Loucy (cell line): Measurements from ENCODE around the gene ST3GAL2.
"Not testable (repeated sequence)": the region's sequence is repeated elsewhere in the genome, so short reads cannot be mapped to it uniquely, and the experiment has no call there.

ENCODE experiments used
- H2AFZ ChIP-seq: fragments of 200-600 bp; sonication (generic); 2 replicates; pipeline ENCODE4 v1.6.0; 2016; ENCODE audit warnings: antibody characterized with exemption, mild to moderate bottlenecking, low read length, moderate library complexity
- H3F3A ChIP-seq: fragments of 200-600 bp; 2 replicates; pipeline ENCODE4 v1.6.0; 2016; ENCODE audit warnings: antibody characterized with exemption, low read depth, mild to moderate bottlenecking
- H3K27me3 ChIP-seq: fragments of 200-600 bp; sonication (generic); 2 replicates; pipeline ENCODE4 v1.6.1; 2014; ENCODE audit warnings: low read length, mild to moderate bottlenecking; ENCODE audit not compliant: insufficient read depth, poor library complexity, severe bottlenecking
- H3K36me3 ChIP-seq: fragments of 200-600 bp; sonication (generic); 2 replicates; pipeline ENCODE4 v1.6.1; 2016; ENCODE audit warnings: low read length; ENCODE audit not compliant: insufficient read depth
- H3K4me1 ChIP-seq: fragments of 200-600 bp; sonication (generic); 2 replicates; pipeline ENCODE4 v1.5.1; 2014; ENCODE audit warnings: low read length, mild to moderate bottlenecking; ENCODE audit not compliant: insufficient read depth, poor library complexity, severe bottlenecking
- H3K4me2 ChIP-seq: fragments of 200-600 bp; sonication (generic); 2 replicates; pipeline ENCODE4 v1.6.0; 2014; ENCODE audit warnings: antibody characterized with exemption, low read length, low read depth, mild to moderate bottlenecking; ENCODE audit not compliant: poor library complexity, severe bottlenecking
- H3K4me3 ChIP-seq: fragments of 200-600 bp; sonication (generic); 2 replicates; pipeline ENCODE4 v1.5.1; 2014; ENCODE audit warnings: low read length, mild to moderate bottlenecking, mixed read lengths; ENCODE audit not compliant: poor library complexity, severe bottlenecking
- H3K79me2 ChIP-seq: fragments of 200-600 bp; sonication (generic); 2 replicates; pipeline ENCODE4 v1.6.1; 2014; ENCODE audit warnings: low read length; ENCODE audit not compliant: insufficient read depth
- H3K9ac ChIP-seq: fragments of 200-600 bp; sonication (generic); 2 replicates; pipeline ENCODE4 v1.6.0; 2014; ENCODE audit warnings: mild to moderate bottlenecking, low read depth, low read length, moderate library complexity; ENCODE audit not compliant: poor library complexity, severe bottlenecking
- H3K9me2 ChIP-seq: fragments of 200-600 bp; sonication (generic); replicated peaks from 2 replicates; pipeline ENCODE4 v1.6.1; 2016; ENCODE audit warnings: low read depth, low read length, mixed read lengths
- H3K9me3 ChIP-seq: fragments of 200-600 bp; sonication (generic); 2 replicates; pipeline ENCODE4 v1.6.1; 2014; ENCODE audit warnings: mild to moderate bottlenecking, antibody characterized with exemption, low read length, low read depth; ENCODE audit not compliant: insufficient read depth
- H4K20me1 ChIP-seq: fragments of 200-600 bp; sonication (generic); 2 replicates; pipeline ENCODE4 v1.6.0; 2014; ENCODE audit warnings: antibody characterized with exemption, low read length, mild to moderate bottlenecking; ENCODE audit not compliant: insufficient read depth, poor library complexity, severe bottlenecking
- CTCF ChIP-seq: fragments of 200-600 bp; sonication (generic); conservative IDR thresholded peaks from 2 replicates; pipeline ENCODE4 v1.5.1; 2014; ENCODE audit warnings: mild to moderate bottlenecking, antibody characterized with exemption, low read length
- EZH2phosphoT487 ChIP-seq: fragments of 200-600 bp; IDR thresholded peaks from 2 replicates; pipeline ENCODE4 v1.6.1; 2018; ENCODE audit warnings: antibody characterized with exemption, mild to moderate bottlenecking, moderate library complexity, borderline replicate concordance

ST3GAL2 gene

GRCh38 chr16:70388006-70388680 is 50.8 kb downstream of the ST3GAL2 start:
- Histone ChIP-seq H4K20me1 (no peaks in the 10 kb centered on the region), H3K9me2 (no peaks in the 10 kb centered on the region), H3K9ac (no peak overlapping the region), H3K9me3 (no peaks in the 10 kb centered on the region), H2AFZ (no peak overlapping the region), H3F3A (no peaks in the 10 kb centered on the region), H3K79me2 (no peaks in the 10 kb centered on the region), H3K4me1 (no peaks in the 10 kb centered on the region), H3K27me3 (no peaks in the 10 kb centered on the region), H3K36me3 (peaks cover 6% of the 10 kb centered on the region; the same call in 1 of the 2 replicates), H3K4me3 (no peak overlapping the region), H3K4me2 (no peak overlapping the region)
- no peak for TF ChIP-seq EZH2phosphoT487

GRCh38 chr16:70386289-70386986 is 52.5 kb downstream of the ST3GAL2 start:
- H3K4me2 ChIP-seq, H3K4me1 ChIP-seq, H3K9ac ChIP-seq, H4K20me1 ChIP-seq, H3K9me3 ChIP-seq, H3K9me2 ChIP-seq, H3K4me3 ChIP-seq, H3K36me3 ChIP-seq, H2AFZ ChIP-seq, H3F3A ChIP-seq, H3K79me2 ChIP-seq, H3K27me3 ChIP-seq: not testable (repeated sequence)

- Histone ChIP-seq H3K27me3 (no peaks in the 10 kb centered on the region), H3K4me2 (no peak overlapping the region), H4K20me1 (peaks cover 9% of the 10 kb centered on the region), H3K9me2 (no peaks in the 10 kb centered on the region), H3K9ac (no peak overlapping the region), H3K36me3 (peaks cover 9% of the 10 kb centered on the region; the same call in 1 of the 2 replicates), H3K4me3 (no peak overlapping the region), H3F3A (peaks cover 9% of the 10 kb centered on the region), H2AFZ (no peak overlapping the region), H3K9me3 (no peaks in the 10 kb centered on the region), H3K4me1 (peaks cover 22% of the 10 kb centered on the region), H3K79me2 (peaks cover 14% of the 10 kb centered on the region; the same call in 1 of the 2 replicates)
- TF ChIP-seq CTCF (no peak), EZH2phosphoT487 (no peak)
These were observed 55.4 kb downstream of the ST3GAL2 start for GRCh38 chr16:70383421-70383960.

GRCh38 chr16:70381604-70382342 is 57.1 kb downstream of the ST3GAL2 start:
- Histone ChIP-seq H3K36me3 (peaks cover 3% of the 10 kb centered on the region; the same call in 1 of the 2 replicates), H3K4me3 (peak overlapping the region; percentile 99), H3K4me2 (peak overlapping the region; percentile 79), H3K79me2 (peaks cover 14% of the 10 kb centered on the region; the same call in 1 of the 2 replicates), H4K20me1 (peaks cover 9% of the 10 kb centered on the region), H3K9me2 (no peaks in the 10 kb centered on the region), H3F3A (peaks cover 9% of the 10 kb centered on the region), H3K9ac (peak overlapping the region; percentile 95), H3K4me1 (peaks cover 22% of the 10 kb centered on the region), H2AFZ (peak overlapping the region; percentile 93), H3K9me3 (no peaks in the 10 kb centered on the region), H3K27me3 (no peaks in the 10 kb centered on the region)
- TF ChIP-seq CTCF (no peak), EZH2phosphoT487 (no peak)
